Measurements from ENCODE around the gene LRRC75A.
A peak's percentile ranks its signal among the peaks of the same experiment; 100 is the strongest.
"Not testable (repeated sequence)": the region's sequence is repeated elsewhere in the genome, so short reads cannot be mapped to it uniquely, and the experiment has no call there.

LRRC75A gene

DNA sequence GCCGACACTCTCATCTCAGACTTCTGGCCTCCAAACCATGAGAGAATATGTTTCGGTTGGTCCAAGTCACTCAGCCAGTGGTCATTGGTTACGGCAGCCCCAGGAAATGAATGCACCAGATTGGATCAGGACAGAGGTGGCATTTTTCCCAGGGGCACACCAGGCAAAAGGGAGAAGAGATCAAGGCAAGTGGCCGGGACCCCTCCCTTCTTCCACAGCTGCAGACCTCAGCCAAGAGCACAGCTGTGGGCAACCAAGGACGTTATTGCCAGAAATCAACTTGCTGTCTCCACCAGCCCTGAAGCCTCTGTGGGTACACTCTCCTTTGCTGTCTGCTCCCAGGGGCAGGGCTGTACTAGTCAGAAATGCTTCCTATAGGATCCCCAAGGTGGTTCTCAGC lies 20.7 kb downstream of the LRRC75A start:
- DNase-seq, result no peak

DNA sequence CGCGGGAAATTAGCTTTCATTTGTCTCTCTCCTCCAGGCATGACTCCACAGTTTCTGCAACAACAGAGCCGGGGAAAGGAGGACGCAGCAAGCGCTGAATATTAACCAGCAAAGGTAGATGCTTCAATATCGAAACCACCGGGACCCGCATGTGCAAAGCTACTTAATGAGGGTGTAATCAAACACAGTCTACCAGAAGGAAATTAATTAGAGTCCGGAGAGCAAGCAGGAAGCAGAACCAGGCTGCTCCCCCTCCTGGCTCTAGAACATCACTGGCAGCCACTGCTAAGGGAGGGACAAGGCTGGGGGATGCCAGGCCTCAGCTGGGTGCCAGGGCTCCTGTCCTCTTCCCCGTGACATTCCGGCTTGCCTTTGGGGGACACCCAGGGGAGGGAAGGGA lies 21.7 kb downstream of the LRRC75A start:
- peak; percentile 29 to 43 for DNase-seq

DNA sequence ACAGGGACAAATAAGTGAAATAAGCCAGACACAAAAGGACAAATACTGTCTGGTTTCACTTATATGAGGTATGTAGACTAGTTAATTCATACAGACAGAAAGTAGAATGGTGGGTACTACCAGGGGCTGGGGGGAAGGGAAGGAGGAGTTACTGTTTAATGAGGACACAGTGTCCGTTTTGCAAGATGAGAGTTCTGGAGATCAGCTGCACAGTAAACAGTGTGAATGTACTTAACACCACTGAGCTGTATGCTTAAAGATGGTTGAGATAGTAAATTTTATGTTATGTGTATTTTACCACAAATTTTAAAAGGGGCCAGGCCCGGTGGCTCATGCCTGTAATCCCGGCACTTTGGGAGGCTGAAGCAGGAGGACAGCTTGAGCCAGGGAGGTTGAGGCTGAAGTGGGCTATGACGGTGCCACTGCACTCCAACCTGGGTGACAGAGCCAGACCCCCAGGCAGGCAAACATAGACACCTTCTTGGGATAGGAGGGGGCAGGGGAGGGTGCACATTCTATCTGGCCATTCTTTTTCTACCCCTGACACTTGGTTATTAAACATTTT lies 23.5 kb downstream of the LRRC75A start:
- DNase-seq, result no peak

DNA sequence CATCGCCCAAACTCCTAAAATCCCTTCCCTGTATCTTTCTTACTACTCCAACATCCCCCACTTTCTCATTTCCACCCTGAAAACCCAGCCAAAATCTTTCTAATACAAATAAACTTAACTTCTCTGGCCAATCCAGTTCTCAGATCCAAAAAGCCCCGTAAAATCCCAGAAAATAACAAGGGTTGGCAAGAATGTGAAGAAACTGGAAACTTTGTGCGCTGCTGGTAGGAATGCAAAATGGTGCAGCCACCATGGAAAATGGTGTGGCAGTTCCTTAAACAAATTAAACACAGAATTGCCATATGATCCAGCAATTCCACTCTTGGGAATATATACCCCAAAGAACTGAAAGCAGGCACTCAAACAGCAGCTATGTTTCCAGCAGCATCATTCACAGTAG lies 24.1 kb downstream of the LRRC75A start:
- no peak for DNase-seq

DNA sequence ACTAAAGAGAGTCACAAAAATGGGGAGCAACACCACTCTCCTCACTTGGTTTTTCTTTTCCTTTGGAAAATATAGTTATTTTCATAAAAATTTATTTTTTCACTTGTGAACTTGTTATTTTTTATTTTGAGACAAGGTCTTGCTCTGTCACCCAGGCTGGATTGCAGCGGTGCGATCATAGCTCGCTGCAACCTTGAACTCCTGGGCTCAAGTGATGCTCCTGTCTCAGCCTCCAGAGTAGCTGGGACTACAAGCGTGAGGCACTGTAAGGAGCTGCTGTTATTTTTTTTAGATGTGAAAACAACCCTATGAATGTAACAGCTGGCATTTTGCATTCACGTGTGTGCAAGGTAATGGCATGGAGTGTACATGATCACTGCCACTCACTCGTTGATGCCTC lies 24.9 kb downstream of the LRRC75A start:
- DNase-seq, result no peak

DNA sequence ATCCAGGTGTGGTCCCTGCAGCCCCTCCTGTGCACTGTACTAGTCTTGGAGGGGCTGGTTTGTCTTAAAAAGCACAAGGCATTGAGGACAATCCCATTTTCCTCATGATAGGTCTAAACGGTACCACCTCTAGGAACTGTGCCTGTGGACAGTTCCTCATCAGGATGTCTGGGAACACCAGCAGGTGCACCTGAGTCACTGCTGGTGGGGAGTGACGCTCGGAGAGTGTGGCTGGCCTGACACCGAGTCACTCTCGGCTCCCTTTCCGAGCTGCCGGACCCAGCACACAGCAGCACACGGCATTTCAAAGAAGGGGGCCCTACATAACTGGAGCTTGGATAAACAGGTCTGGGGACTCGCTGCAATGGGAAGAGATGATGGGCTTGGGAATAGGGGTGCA lies 25.6 kb downstream of the LRRC75A start:
- no peak for DNase-seq

DNA sequence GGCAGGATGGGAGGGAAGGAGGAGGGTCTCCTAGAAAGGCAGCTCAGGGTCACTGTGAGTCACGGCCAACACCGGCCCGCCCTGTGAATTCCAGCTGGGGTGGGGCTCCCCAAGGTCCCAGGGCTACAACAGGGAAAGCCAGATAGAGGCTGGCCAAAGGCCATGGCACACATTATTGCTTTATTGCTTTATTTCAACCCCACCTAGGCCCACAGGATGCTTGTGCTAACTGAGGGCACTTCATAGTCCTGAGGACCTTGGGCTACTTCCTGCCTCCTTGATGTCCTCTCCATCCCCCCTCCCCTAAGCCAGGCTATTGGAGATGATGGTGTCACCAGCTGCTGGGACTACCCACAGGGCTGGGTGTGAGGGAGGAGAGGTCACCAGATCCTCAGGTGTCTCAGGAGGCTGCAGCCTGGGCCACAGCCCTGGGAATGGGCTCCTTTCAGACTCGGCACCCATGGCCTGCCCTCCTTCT lies 26.1 kb downstream of the LRRC75A start:
- peak in 1 of 2 experiments; percentile 47 for DNase-seq

DNA sequence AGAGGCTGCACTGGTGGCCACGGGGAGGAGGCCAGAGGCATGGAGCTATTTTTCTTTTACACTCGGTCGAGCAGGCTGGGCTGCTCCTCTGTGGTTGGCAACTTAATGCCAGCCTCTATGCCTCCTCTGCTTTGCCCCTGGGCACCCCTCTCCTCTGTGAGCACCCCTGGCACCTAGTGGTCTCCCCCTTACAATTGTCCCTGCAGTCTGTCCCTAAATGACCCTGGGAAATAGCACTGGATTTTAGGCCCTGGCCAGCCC lies 27.0 kb downstream of the LRRC75A start:
- DNase-seq, result no peak

DNA sequence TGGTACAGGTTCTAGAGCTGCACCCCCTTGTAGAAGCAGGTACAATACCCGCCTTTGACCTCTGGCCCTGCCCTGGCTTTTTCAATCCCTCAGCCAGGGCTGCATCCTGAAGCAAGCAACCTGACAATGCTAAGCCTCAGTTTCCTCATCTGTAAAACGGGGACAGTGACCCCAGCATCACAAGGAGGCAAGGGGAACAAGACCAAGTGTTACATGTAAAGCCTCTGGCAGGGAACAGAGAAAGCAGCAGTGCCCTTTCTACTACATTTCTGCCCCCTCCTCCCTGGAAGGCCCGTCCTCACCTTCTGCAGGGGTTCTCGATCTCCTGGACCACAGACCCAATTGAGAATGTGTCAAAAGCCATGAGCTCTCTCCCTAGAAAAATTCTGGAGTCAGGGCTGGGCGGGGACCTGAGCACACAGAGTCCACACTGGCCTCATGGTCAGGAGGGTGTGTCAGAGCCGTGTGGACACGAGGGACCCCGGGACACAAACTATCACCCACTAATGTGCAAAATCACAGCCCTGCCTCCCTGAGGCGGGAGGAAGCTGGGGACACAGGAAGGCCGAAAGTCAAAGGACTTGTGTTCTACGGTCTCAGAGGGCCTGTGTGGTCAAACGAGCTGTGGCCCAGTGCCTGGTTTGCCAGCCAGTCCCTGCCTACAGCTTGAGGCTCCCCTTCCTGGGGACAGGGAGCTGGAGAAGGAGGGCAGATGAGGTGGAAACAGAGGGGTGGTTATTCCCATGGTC lies 27.5 kb downstream of the LRRC75A start:
- no peak for DNase-seq

DNA sequence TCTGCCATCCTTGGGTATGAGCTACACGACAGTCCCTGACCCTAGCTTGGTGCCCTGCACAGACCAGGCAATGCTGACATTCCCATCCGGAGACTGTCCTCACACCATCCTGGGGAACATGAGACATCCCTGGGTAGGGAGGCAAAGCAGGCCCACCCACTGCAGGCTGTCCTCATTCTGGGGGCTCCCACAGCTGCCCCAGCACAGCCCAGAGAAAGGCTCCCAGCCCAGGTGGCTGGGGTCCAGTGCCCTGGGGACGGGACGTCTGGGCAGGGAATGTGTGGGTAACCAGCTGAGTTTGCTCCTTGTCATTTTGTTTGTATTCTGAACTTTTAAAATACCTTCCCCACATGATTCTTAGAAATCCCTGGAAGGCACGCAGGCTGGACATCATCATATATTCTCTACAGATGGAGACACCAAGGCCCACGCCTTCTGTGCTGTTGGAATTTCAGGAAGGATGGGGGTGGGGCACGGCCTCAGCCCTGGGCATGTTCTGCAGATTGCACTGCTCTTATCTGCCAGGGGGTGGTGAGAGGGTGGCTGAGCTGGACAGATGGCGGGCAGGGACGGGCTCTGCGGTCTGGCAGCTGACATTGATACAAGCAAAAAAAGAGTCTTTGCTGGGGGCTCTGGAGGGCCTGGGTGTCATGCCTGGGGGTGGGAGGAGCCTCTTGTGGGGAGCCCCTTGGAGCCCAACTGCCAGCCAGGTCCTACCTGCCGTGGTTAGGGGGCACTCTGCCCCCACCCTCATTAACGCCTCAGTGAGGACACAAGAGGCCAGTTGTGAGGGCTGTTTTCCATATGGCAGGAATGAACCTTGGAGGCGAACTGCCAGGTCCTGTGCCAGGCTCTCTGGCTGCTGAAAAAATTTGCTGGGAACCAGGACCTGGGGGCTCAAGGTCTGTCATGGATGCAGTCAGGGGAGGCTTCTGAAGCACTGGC lies 28.4 kb downstream of the LRRC75A start:
- DNase-seq, result peak; percentile 92 to 96

DNA sequence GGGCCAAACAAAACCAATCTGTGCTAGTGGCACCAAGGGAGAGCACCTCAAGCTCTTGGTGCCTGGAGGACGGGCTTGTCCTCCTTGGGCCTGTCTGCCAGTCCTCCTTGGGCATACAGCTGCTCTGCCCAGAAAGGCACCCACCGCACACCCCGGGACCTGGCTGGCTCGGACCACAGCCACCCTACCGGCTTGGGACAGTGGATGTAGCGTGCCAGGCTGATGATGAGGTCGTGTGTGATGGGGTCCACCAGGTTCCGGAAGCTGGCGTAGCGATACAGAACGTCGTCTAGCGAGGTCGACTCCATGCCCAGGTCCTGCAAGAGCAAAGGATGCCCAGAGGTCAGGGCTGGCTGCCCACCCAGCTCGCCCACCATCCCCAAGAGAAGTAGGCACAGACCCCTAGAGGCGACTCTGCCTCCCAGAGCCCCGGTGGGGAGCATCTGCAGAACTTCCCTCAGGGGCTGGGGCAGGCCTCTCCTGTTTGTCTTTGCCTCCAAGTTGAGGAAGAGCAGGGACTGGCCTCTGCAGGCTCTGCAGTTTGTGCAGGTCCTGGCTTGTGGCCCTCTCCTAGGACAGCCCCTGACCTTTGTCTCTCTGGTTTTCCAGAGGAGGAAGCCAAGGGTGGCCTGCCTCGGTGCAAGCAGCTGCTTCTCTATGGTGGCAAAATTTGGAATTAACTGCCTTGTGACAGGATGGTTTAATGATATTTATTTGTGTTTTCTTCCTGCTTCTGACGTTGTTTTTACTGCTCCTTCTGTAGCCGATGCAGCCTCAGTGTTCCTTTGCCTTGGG lies 29.7 kb downstream of the LRRC75A start:
- no peak for DNase-seq

DNA sequence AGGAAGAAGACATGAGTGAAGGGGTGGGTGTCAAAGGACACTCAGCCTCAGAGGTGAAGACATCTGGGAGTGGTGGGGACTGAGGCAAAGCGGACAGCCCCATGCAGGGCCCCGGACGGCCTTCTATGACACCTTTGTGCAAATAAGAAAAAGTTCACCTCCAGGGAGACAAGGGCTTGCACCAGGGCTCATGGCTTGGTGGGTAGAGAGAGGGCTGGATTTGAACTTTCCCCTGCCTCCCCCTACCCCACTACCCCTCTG lies 30.5 kb downstream of the LRRC75A start:
- no peak for DNase-seq

DNA sequence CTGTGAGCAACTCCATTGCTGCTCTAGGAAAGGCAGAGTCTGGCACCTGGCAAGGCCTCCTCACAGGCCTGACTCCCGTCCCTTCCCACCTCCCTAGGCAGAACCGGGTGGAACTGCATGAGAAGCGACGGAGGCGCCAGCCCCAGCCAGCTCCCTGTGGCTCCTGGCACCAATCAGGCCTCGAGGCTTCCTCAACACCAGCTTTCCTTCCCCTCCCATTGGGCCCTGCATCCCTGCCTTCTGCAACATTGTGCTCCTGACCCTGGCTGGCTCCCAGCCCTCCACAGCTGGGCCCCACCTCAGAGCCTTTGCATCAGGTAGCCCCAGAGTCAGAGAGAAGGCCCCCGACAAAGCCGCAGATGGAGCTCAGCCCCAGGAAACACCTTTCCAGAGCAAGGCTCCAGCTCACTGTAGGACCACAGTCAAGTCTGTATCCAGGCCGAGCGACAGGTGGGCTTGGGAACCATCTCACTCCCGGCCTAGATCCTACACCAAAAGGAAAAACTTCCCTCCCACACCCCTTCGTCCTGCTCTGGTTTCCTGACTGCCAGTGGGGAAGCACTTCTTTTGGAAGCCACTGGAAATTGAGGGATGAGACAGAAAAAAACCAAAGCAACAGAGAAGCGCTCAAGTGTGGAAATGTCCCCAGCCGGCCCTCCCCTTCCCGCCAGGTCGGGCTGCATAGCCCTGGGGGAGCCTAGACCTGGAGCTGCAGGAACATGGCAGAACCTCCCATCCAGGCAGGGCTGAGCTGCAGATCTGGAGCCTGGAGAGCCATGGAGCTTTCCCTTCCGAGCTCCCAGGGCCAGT lies 31.0 kb downstream of the LRRC75A start:
- DNase-seq, result no peak

DNA sequence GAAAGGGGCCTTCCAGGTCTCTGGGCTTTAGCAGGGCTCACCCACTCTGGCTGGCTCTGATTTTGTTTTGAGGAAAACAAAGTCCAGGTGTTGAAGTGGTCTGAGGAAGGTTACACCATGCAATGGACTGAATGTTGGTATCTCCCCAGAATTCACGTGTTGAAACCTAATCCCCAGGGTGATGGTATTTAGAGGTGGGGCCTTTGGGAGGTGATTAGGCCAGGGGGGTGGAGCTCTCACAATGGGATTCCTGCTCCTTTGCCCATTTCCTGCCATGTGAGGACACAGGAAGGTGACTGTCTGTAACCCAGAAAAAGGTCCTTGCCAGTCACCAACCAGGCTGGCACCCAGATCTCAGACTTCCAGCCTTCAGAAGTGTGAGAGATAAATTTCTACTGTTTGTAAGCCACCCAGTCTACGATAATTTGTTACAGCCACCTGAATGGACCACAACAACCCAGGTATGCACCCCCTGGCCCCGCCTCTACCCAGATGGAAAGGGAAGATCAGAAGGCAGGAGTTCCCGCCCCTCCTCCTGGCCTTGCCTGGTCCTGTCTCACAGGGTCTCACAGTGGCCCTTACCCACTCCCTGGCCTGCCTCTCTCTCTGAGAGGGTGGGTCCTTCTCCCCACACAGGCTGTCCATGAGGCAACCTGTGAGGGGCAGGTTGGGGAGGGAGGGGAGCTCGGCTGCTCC lies 32.0 kb downstream of the LRRC75A start:
- DNase-seq, result no peak

DNA sequence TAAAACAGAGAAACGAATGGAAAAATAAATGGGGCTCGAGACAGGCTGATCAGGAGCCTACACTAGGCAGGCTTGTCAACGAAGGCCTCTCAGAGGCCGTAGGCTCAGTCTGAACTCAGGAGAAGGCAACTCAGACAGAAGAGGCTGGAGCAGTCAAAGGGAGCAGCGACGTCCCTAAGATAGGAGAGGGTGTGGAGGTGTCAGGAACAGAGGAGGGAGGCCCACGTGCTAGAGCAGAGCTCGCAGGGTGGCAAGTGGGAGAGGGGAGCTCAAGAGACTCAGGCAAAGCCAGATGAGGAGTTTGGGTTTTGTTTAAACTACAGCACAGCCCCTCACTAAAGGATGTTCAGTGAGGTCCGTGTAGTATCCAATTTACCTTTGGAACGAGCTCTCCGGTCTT lies 32.7 kb downstream of the LRRC75A start:
- no peak for DNase-seq

DNA sequence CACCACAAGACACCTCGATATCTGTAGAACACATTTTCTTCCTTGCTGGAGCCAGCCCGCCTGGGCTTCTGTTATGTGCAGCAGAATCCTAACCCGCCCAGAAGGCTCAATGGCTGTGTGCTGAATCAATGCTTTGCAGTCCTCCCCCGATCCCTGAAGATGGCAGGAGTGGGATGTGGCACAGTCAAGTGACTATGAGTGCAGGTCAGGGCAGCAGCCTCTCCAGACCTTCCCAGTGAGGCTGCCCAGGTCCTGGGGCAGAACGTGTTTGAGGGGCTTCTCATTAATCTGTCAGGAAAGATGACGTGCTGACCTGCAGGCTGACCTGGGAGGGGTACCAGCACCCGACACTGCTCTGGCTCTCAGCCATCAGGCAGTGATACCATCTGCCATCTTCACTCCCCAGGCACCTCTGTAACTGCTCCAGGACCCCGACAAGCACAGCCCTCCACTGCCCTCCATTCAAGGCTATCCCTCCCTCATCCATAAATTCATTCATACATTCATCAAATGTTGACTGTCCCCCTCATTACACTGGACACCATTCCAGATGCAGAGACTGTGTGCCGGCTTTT lies 35.2 kb downstream of the LRRC75A start:
- DNase-seq, result no peak

DNA sequence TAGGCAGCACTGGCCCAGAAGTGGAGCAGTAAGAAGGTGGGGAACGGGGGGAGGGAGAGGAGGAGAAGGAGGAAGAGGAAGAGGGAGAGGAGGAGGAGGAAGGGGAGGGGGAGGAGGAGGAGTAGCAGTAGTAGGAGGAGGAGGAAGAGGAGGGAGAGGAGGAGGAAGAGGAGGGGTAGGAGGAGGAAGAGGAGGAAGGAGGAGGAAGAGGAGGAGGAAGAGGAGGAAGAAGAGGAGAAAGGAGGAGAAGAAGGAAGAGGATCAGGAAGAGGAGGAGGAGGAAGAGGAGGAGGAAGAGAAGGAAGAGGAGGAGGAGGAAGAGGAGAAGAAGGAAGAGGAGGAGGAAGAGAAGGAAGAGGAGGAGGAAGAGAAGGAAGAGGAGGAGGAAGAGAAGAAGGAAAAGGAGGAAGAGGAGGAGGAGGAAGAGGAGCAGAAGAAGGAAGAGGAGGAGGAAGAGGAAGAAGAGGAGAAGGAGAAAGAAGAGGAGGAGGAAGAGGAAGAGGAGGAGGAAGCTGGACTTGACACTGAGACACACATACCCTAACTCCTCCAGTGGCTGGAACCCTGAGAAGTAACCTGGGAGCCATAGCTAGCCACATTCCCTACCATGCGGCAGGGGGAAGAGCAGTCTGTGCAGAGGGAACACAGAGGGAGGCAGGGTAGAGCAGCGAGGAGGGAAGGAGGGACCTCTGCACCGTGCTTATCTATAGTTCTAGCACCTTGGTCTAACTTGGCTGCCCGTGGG lies 35.8 kb downstream of the LRRC75A start:
- DNase-seq, result no peak

DNA sequence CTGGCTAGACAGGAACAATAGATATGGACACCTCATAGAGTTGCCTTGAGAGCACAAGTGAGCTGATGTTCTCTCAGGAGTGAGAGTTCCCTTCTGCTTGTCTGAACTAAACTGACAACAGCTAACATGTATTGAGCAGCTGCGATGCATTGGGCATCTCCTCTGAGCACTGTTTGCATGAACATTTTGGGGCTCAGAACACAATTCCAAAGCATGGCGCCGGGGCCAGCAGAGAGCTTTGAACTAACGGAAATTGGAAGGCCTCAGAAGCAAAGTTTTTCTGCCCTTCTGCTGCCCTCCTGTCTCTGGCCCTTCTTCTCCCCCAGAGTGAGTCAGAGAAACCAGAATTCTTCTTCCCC lies 38.5 kb downstream of the LRRC75A start:
- no peak for DNase-seq

DNA sequence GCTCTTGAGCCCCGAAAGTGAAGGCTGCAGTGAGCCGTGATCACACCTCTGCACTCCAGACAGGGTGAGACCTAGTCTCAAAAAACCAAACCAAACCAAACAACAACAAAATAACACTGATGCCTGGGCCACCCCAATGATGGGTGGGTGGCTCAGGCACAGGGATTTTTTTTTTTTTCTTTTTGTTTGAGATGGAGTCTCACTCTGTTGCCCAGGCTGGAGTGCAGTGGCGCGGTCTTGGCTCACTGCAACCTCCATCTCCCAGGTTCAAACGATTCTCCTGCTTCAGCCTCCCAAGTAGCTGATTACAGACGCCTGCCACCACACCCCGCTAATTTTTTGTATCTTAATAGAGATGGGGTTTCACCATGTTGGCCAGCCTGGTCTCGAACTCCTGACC lies 39.7 kb downstream of the LRRC75A start:
- not testable (repeated sequence) for DNase-seq

DNA sequence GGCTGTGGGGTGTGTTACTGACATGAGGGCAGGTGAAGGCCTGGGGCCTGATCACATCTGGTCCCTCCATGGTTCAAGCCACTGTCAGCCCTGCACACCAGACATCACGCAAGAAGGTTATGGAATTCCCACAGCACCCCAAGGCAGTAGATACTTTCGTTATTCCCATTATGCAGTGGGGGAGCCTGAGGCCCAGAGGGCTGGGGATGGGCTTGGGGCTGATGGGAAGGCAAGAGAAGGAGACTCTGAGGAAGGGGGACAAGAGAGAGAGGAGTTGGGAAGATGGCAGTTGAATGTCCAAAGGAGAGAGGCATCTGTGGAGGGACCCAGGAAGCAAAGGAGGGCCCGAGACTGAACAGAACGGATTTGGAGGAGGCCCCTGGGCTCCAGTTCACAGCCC lies 42.0 kb downstream of the LRRC75A start:
- DNase-seq, result no peak

DNA sequence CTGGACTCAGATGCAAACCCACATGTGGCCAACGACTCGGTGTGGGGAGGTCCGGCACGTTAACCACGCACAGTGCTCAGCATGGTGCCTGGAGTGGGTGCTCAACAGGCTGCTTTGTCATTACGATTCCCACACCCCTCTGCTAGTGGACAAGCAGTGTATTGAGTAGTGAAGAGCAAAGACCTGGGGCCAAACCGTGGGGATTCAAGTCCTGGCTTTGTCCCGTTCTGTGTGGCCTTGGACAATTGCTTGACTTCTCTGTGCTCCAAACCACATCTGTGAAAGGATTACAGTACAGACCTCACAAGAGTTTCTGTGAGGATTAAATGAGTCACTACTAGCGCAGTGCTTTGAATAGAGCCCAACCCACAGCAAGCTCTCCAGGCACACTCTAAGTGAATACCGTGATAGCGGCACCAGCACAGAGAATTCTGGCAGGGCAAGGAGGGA lies 42.8 kb downstream of the LRRC75A start:
- DNase-seq, result no peak
